ENCODE measurements around the gene SUN2. TPM values are rescaled to one million over a fixed set of nuclear protein-coding genes. Genes with fewer than 3 reads are reported as not detected.

SUN2 gene
- total RNA-seq, 1 donor from 2014 or later = 41.7 TPM

GRCh38 chr22:38728871-38729796 is 26.7 kb downstream of the SUN2 start:
- Mint-ChIP-seq H3K4me3 (no peak overlapping the region), H3K9me3 (no peaks in the 10 kb centered on the region), H3K27ac (ENCODE audit: unreplicated experiment) (no peak overlapping the region), H3K36me3 (ENCODE audit: low read depth) (peaks cover 8% of the 10 kb centered on the region), H3K27me3 (ENCODE audit: low read depth) (no peaks in the 10 kb centered on the region), H3K4me1 (no peaks in the 10 kb centered on the region)
- TF ChIP-seq CTCF (conservative IDR thresholded peaks at IDR 0.05) = no peak
- DNase-seq (ENCODE audit: low read depth, low spot score) = no peak

GRCh38 chr22:38727530-38728451 is 28.0 kb downstream of the SUN2 start:
- H3K9me3 Mint-ChIP-seq = no peaks in the 10 kb centered on the region
- no peak overlapping the region for H3K27ac Mint-ChIP-seq (ENCODE audit: unreplicated experiment)
- H3K27me3 Mint-ChIP-seq (ENCODE audit: low read depth) = no peaks in the 10 kb centered on the region
- no peak for DNase-seq (ENCODE audit: low read depth, low spot score)
- no peak overlapping the region for H3K4me3 Mint-ChIP-seq
- no peaks in the 10 kb centered on the region for H3K4me1 Mint-ChIP-seq
- H3K36me3 Mint-ChIP-seq (ENCODE audit: low read depth) = peaks cover 7% of the 10 kb centered on the region
- no peak for TF ChIP-seq CTCF (conservative IDR thresholded peaks at IDR 0.05)

- Mint-ChIP-seq H3K4me3 (no peak overlapping the region), H3K4me1 (no peaks in the 10 kb centered on the region), H3K36me3 (ENCODE audit: low read depth) (peaks cover 10% of the 10 kb centered on the region), H3K27ac (ENCODE audit: unreplicated experiment) (no peak overlapping the region), H3K9me3 (no peaks in the 10 kb centered on the region), H3K27me3 (ENCODE audit: low read depth) (no peaks in the 10 kb centered on the region)
- DNase-seq (ENCODE audit: low read depth, low spot score) = no peak
- no peak for TF ChIP-seq CTCF (conservative IDR thresholded peaks at IDR 0.05)
Measured at GRCh38 chr22:38727123-38727522, 28.7 kb downstream of the SUN2 start.

GRCh38 chr22:38725900-38726655 is 29.7 kb downstream of the SUN2 start:
- no peaks in the 10 kb centered on the region for H3K4me1 Mint-ChIP-seq

More at GRCh38 chr22:38725900-38726655, 29.7 kb downstream of the SUN2 start:
- Mint-ChIP-seq H3K4me3 (no peak overlapping the region), H3K27ac (ENCODE audit: unreplicated experiment) (no peak overlapping the region), H3K27me3 (ENCODE audit: low read depth) (no peaks in the 10 kb centered on the region), H3K9me3 (no peaks in the 10 kb centered on the region), H3K36me3 (ENCODE audit: low read depth) (peaks cover 12% of the 10 kb centered on the region)
- TF ChIP-seq CTCF (conservative IDR thresholded peaks at IDR 0.05) = no peak
- no peak for DNase-seq (ENCODE audit: low read depth, low spot score)
